Measurements from ENCODE around the gene BCL11B.

GRCh38 chr14:99317231-99318090 is 45.5 kb upstream of the BCL11B start:
- TF ChIP-seq YY1 (IDR thresholded peaks at IDR 0.05; ENCODE audit: low read depth, low read length) (no peak), RFX5 (IDR thresholded peaks at IDR 0.05; ENCODE audit: borderline replicate concordance, low read depth, low read length) (no peak), SP1 (IDR thresholded peaks at IDR 0.05; ENCODE audit: low read depth, low read length) (no peak), RNF2 (IDR thresholded peaks at IDR 0.05; ENCODE audit: borderline replicate concordance, low read depth, low read length, missing control alignments, poor library complexity, severe bottlenecking) (no peak), POLR2AphosphoS5 (IDR thresholded peaks at IDR 0.05; ENCODE audit: low read depth, low read length) (no peak)
- TF ChIP-seq, protein P1, sequence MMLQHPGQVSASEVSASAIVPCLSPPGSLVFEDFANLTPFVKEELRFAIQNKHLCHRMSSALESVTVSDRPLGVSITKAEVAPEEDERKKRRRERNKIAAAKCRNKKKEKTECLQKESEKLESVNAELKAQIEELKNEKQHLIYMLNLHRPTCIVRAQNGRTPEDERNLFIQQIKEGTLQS (IDR thresholded peaks at IDR 0.05; ENCODE audit: insufficient read depth, low read depth, low read length) = no peak
- TF ChIP-seq, protein P2, sequence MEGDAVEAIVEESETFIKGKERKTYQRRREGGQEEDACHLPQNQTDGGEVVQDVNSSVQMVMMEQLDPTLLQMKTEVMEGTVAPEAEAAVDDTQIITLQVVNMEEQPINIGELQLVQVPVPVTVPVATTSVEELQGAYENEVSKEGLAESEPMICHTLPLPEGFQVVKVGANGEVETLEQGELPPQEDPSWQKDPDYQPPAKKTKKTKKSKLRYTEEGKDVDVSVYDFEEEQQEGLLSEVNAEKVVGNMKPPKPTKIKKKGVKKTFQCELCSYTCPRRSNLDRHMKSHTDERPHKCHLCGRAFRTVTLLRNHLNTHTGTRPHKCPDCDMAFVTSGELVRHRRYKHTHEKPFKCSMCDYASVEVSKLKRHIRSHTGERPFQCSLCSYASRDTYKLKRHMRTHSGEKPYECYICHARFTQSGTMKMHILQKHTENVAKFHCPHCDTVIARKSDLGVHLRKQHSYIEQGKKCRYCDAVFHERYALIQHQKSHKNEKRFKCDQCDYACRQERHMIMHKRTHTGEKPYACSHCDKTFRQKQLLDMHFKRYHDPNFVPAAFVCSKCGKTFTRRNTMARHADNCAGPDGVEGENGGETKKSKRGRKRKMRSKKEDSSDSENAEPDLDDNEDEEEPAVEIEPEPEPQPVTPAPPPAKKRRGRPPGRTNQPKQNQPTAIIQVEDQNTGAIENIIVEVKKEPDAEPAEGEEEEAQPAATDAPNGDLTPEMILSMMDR (IDR thresholded peaks at IDR 0.05; ENCODE audit: control extremely low read depth in 1 of 3, insufficient read depth in 1 of 3, low read depth in 1 of 3, low read length in 3 of 3) = no peak

Data from H1 (cell line).